GM18499 (cell line): ENCODE results near the gene ZBTB37.
"Not testable (repeated sequence)": the region's sequence is repeated elsewhere in the genome, so short reads cannot be mapped to it uniquely, and the experiment has no call there.

Experiments
- ATAC-seq: cut with Tn5 transposase; IDR thresholded peaks from one replicate; pipeline ENCODE4 v1.9.1; 2021; ENCODE audit warnings: moderate number of reproducible peaks; ENCODE audit not compliant: insufficient read depth, unreplicated experiment

ZBTB37 gene, protein sequence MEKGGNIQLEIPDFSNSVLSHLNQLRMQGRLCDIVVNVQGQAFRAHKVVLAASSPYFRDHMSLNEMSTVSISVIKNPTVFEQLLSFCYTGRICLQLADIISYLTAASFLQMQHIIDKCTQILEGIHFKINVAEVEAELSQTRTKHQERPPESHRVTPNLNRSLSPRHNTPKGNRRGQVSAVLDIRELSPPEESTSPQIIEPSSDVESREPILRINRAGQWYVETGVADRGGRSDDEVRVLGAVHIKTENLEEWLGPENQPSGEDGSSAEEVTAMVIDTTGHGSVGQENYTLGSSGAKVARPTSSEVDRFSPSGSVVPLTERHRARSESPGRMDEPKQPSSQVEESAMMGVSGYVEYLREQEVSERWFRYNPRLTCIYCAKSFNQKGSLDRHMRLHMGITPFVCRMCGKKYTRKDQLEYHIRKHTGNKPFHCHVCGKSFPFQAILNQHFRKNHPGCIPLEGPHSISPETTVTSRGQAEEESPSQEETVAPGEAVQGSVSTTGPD

DNA sequence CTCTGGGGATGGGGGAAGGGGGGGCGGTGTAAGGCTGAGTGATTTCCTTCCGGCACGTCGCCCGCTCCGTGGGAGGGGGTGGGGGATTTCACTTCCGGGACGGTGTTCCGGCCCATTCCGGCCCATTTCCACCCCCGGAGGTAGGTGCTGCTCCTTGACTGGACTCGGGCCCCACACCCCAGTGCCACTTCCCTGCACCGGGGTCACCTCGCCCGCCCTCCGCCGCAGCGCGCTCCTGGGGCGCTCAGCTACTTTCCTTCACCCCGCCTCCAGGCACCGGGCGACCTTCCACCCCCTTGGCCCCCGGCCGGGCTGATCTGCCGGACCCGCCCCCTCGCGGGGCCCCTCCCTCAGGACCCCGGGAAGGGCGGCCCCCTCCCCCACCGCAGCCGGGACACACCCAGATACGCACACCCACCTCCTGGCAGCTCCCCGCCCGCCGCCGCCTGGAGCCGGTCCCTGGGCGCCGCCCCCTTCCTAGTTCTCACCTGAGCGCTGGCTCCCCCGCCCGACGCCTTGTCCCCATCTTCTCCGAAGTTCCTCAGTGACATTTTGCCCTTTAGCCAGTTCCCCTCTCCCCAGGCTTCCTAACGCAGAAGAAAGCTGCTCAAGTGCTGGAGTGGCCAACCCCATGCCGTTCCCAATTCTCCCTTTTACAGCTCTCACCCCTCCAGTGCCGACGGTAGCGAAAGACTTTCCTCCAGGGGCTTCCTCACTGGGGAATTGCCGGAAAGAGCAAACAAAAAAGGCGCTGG, at the start of gene ZBTB37:
ZBTB37 (plus strand) TSS at position 115 of the 755 bp plus-strand sequence. CDS start 1,846 bp downstream, outside the sequence.
- ATAC-seq: peak; percentile 33

DNA sequence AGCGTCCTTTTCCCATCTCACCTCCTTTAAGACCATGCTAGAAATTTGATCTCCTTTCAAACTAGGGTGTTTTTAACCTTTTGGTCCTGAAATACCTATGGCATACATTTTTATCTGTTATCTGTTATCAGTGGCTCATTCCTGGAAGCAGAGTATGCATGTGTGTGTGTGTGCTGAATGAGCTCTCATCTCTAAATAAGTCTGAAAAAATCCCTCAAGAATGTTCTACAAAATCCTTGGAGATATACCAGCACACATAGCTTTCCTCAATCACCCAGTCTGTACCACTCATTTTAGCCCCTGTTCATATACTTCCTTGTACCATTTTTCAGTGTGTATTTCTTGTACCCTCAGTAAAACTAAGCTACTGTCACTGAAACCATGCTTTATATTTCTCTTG, 49.7 kb upstream of the ZBTB37 start:
- no peak for ATAC-seq

- no peak for ATAC-seq
Measured at GRCh38 chr1:173821680-173822079, 46.5 kb upstream of the ZBTB37 start.

DNA sequence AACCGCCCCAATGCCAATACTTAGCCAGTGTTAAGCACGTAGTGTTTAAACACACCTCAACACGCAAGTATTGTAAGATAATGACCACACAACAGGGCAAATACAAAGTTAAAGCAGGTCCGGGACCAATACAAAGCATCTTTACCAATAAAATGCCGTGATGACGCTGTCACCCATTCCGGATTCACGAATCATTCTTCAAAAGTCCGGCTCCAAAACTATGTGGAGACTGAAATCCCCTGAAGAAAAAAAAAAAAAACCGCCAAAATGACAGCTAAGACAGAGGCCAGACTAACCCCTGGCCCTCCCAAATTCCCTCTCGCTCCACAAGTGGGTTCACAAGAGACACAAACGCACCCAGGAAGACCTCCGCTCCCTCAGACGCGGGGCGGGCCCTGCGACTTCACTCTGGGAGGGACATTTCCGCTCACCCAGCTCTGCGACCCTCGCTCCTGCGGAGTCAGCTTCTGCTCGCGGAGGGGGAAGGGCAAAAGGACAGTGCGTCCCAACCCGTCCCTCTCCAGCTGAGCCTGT, 44.3 kb upstream of the ZBTB37 start:
- ATAC-seq: peak; percentile 32

GRCh38 chr1:173824315-173825081, 43.7 kb upstream of the ZBTB37 start, which contains the start of the genes CENPL and DARS2:
Gene CENPL, minus strand, starts transcription at chr1:173824883. Its CDS starts 13,584 bp downstream, at chr1:173811299.
Gene DARS2, plus strand, starts transcription at chr1:173824673. Its CDS starts 557 bp downstream, at chr1:173825230.
- ATAC-seq: peak; percentile 74

GRCh38 chr1:173827611-173828010, 40.6 kb upstream of the ZBTB37 start:
- ATAC-seq: no peak

DNA sequence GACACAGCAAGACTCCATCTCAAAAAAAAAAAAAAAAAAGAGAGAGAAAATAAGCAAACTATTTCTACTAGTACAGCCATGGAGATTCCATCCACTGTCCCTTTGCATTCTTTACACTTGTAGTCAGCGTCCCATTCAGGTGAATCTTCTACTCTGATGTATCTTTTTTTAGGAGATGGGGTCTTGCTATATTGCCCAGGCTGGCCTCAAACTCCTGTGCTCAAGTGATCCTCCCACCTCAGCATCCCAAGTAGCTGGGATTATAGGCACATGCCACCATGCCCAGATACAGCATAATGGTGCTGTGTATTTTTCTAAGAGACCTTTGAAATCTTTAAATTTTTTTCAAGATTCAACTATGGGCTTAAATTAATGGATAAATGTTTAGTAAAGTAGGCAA, 35.4 kb upstream of the ZBTB37 start:
- ATAC-seq: no peak

- ATAC-seq: no peak
Measured at GRCh38 chr1:173852105-173852504, 16.1 kb upstream of the ZBTB37 start.

DNA sequence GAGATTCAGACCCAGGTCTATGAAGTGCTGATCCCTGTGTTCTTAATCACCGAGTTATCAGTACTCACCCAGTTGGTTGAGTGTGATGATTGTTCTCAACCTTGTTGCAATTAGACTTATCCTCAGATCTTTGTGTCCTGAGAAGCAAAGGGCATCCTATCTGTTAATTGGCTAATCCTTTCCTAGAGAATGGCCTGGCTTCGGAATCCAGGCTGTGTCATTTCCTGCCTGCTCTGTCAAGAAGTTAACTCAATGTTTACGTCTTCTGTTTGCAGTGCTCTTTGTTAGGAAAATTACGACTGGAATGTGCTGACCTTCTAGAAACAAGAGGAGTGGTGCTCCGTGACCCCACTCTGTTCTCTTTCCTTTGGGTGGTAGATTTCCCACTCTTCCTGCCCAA, 15.1 kb upstream of the ZBTB37 start:
- no peak for ATAC-seq

DNA sequence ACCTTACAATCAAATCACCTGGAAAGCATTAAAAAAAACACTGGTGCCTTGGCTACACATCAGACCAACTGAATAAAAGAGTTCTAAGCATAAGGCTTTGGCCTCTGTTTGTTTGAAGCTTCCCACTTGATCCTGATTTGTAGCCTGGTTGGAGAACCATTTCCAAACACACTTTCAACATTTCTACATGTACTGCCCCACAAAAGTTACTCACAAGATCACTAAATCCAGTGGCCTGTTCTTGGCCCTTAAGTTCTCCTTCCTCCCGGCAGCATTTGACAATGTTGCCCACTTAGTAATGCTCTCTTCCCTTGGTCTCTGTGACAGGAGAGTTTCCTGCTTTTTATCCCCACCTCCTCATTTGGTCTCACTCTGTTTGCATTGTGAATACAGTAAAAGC, 12.2 kb upstream of the ZBTB37 start:
- no peak for ATAC-seq

DNA sequence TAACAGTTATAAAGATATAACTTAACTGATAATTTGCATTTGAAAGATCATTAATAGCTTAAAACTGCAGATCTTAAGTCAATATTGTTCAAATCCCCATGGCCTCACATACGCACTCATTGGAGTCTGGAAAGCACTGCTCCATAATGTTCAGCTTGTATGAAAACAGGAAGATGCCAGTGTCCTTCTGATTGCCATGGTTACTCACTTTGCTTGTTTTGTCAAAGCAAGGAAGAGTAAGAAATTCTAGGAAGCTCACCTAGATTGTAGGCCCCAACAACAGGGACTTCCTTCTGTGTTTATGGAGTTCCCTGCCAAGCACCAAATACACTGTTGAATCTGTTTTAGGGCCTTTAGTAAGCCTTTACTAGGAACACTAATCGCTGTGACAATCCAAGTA, 11.3 kb upstream of the ZBTB37 start:
- no peak for ATAC-seq

- no peak for ATAC-seq
Measured at GRCh38 chr1:173857363-173857917, 10.7 kb upstream of the ZBTB37 start.

GRCh38 chr1:173859547-173859946, 8.6 kb upstream of the ZBTB37 start:
- not testable (repeated sequence) for ATAC-seq

DNA sequence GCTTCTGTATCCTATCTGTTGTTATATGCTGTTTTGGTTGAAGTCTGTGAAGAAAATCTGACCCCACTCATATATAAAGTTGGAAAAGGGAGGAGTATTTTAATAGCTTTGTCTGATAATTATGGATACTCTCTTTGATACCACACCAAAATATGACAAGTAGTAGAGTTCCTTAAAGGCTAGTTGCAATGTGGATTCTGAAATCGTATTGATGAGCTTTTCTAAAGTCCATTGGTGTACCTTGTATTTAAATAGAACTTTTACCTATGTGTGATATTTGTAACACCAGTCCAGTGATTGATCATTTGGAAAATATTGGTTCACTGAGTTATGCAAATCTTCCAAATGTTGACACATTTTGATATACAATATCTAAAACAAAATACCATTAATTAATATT, 8.1 kb upstream of the ZBTB37 start:
- no peak for ATAC-seq

DNA sequence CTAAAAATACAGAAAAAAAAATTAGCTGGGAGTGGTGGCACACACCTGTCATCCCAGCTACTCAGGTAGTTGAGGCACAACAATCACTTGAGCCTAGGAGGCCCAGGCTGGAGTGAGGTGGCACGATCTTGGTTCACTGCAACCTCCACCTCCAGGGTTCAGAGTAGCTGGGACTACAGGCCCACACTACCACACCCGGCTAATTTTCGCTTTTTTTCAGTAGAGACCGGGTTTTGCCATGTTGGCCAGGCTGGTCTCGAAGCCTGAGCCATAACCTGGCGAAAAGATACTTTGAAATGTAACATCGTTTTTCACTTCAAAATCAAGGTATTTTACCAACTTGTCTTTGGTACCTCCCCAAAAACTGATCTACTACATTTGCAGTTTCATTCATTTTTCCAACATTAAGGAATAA, 6.4 kb upstream of the ZBTB37 start:
- no peak for ATAC-seq

GRCh38 chr1:173862146-173862768, 5.9 kb upstream of the ZBTB37 start:
- not testable (repeated sequence) for ATAC-seq

DNA sequence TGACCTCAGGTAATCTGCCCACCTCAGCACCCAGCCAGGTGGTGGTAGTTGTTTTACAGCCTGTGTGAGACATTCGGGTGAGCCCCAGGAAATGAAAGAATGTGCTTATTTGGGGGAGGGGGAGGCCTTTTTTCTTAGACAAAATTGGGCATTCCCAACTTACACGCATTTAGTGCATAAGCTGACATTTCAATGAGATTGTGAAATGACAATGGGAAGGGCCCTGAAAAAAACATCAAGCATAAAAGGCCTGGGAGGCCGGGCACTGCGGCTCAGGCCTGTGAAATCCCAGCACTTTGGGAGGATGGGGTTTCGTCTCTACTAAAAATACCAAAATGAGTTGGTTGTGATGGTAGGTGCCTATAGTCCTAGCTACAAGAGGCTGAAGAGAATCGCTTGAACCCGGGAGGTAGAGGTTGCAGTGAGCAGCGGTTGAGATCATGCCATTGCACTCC, 5.4 kb upstream of the ZBTB37 start:
- no peak for ATAC-seq

DNA sequence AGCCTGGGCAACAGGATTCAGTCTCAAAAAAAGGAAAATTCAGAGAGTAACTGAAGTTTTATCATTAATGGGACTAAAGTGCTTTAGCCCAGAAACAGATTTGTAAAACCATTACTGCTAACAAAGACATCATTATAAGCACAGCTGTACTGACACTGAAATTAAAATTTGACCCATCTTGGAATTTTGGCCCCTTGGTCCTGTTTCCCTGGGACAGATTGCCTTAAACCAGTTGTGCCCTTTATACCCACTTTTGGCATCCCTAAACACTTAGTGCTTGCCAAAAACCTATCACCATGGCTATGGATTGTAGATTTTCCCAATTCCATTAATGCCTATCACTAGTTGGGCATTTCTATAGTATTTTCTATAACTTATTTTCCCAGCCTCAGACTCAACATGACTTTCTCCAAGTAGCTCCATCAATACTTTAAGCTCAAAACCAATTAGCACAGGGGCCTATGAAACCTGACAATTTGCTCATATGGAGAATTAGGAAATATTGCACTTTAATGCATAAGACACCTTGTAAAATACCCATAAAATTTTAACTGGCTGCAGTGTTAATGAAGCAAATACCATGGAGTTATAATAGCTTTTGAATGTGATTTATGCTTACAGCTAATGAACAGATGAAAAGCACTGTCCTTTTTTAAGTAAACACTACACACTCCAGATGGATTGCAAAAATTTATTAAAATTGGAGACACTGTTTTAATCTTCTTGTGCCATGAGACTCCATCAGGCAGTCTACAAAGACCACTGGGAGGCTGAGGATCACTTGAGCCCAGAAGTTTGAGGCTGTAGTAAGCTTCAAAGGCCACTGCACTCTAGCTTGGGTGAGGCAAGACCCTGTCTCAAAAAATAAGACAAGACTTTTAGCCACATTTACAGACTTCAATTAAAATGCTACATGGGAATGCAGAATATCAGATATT, 4.7 kb upstream of the ZBTB37 start:
- ATAC-seq: no peak
